HUES48 (cell line): ENCODE data around the gene TWIST2.

Experiments used
- H3K27ac ChIP-seq: one replicate; pipeline ENCODE4 v1.7.0; 2013; ENCODE audit warnings: low read depth, low read length, inconsistent platforms
- H3K27me3 ChIP-seq: 2 replicates; pipeline ENCODE4 v1.6.1; 2013; ENCODE audit warnings: mild to moderate bottlenecking, low read length; ENCODE audit not compliant: control insufficient read depth, insufficient read depth
- H3K36me3 ChIP-seq: 2 replicates; pipeline ENCODE4 v1.6.1; 2013; ENCODE audit warnings: low read length; ENCODE audit not compliant: control insufficient read depth, insufficient read depth
- H3K4me1 ChIP-seq: 2 replicates; pipeline ENCODE4 v1.6.1; 2013; ENCODE audit warnings: mild to moderate bottlenecking, low read length; ENCODE audit not compliant: control insufficient read depth, insufficient read depth
- H3K4me3 ChIP-seq: 2 replicates; pipeline ENCODE4 v1.5.1; 2013; ENCODE audit warnings: mild to moderate bottlenecking, low read depth, low read length
- H3K9ac ChIP-seq: 2 replicates; pipeline ENCODE4 v1.6.1; 2013; ENCODE audit warnings: mild to moderate bottlenecking, low read depth, low read length, moderate library complexity
- H3K9me3 ChIP-seq: 2 replicates; pipeline ENCODE4 v1.6.1; 2013; ENCODE audit warnings: low read length; ENCODE audit not compliant: control insufficient read depth, insufficient read depth

Gene TWIST2

GRCh38 chr2:238881353-238882081, 33.6 kb downstream of the TWIST2 start:
- no peaks in the 10 kb centered on the region for H3K27me3 ChIP-seq
- H3K9me3 ChIP-seq: no peaks in the 10 kb centered on the region
- no peak overlapping the region for H3K27ac ChIP-seq
- no peak overlapping the region for H3K9ac ChIP-seq
- H3K36me3 ChIP-seq: no peaks in the 10 kb centered on the region
- no peak overlapping the region for H3K4me3 ChIP-seq
- no peaks in the 10 kb centered on the region for H3K4me1 ChIP-seq

- H3K27ac ChIP-seq: no peak overlapping the region
Observed at GRCh38 chr2:238882082-238882755, 34.3 kb downstream of the TWIST2 start.

DNA sequence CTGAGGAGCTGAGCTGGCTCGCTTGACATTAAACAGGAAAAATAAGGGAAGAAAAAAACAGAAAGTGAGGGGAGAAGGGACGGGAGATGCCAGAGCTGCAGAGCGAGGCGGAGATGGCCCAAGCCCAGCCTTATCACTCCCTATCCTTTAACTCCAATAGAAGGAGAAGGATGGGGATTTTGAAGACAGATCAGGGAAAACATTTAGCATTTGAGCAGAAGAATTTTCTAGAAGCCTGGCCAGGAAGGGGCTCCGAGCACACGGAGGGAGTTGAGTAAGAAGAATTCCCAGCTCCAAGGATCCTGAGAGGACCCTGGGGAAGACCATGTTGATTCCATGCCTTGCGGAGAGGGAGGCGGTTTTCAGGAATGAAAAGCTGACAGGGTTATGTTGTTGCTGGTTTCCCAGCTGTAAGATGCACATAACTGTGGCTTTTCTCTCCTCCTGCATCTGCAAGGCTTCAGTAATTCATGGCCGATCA, 35.6 kb downstream of the TWIST2 start:
- Histone ChIP-seq H3K9me3 (no peaks in the 10 kb centered on the region), H3K27me3 (no peaks in the 10 kb centered on the region), H3K9ac (no peak overlapping the region), H3K36me3 (no peaks in the 10 kb centered on the region), H3K4me3 (no peak overlapping the region), H3K4me1 (no peaks in the 10 kb centered on the region), H3K27ac (no peak overlapping the region)

More at GRCh38 chr2:238882082-238882755, 34.3 kb downstream of the TWIST2 start:
- Histone ChIP-seq H3K4me3 (no peak overlapping the region), H3K9ac (no peak overlapping the region), H3K9me3 (no peaks in the 10 kb centered on the region), H3K27me3 (no peaks in the 10 kb centered on the region), H3K36me3 (no peaks in the 10 kb centered on the region), H3K4me1 (no peaks in the 10 kb centered on the region)

GRCh38 chr2:238884122-238884811, 36.4 kb downstream of the TWIST2 start:
- Histone ChIP-seq H3K9ac (no peak overlapping the region), H3K36me3 (no peaks in the 10 kb centered on the region), H3K27me3 (no peaks in the 10 kb centered on the region)

GRCh38 chr2:238884812-238885408, 37.0 kb downstream of the TWIST2 start:
- Histone ChIP-seq H3K36me3 (no peaks in the 10 kb centered on the region), H3K9me3 (no peaks in the 10 kb centered on the region), H3K27ac (no peak overlapping the region), H3K27me3 (no peaks in the 10 kb centered on the region), H3K4me1 (no peaks in the 10 kb centered on the region), H3K9ac (no peak overlapping the region), H3K4me3 (no peak overlapping the region)

More at GRCh38 chr2:238884122-238884811, 36.4 kb downstream of the TWIST2 start:
- Histone ChIP-seq H3K9me3 (no peaks in the 10 kb centered on the region), H3K27ac (no peak overlapping the region), H3K4me1 (no peaks in the 10 kb centered on the region), H3K4me3 (no peak overlapping the region)

GRCh38 chr2:238886453-238887094, 38.7 kb downstream of the TWIST2 start:
- Histone ChIP-seq H3K9me3 (no peaks in the 10 kb centered on the region), H3K36me3 (no peaks in the 10 kb centered on the region), H3K4me1 (no peaks in the 10 kb centered on the region), H3K4me3 (no peak overlapping the region), H3K9ac (no peak overlapping the region), H3K27ac (no peak overlapping the region), H3K27me3 (no peaks in the 10 kb centered on the region)

DNA sequence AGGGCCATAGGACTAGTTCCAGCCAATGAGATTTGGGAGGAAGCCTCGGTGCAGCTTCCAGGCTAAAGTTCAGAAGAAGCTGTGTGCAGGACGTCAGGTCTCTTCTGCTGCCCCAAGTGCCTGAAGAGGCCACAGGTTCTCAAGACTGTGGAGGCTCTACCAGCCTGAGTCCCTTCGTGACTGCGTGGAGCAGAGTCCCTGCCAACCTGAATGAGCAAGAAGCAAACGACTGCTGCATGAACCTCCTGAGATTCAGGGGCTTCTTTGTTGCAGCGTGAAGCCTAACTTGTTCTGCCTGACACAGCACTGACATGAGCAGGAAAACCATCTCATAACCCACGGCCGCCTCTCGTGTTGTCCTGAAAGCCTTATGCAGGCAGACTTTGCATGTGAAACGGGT, 39.7 kb downstream of the TWIST2 start:
- H3K27me3 ChIP-seq: no peaks in the 10 kb centered on the region
- H3K9ac ChIP-seq: no peak overlapping the region
- no peak overlapping the region for H3K27ac ChIP-seq
- H3K36me3 ChIP-seq: no peaks in the 10 kb centered on the region
- no peaks in the 10 kb centered on the region for H3K9me3 ChIP-seq
- H3K4me3 ChIP-seq: no peak overlapping the region
- no peaks in the 10 kb centered on the region for H3K4me1 ChIP-seq

GRCh38 chr2:238888781-238889180, 40.9 kb downstream of the TWIST2 start:
- Histone ChIP-seq H3K9me3 (no peaks in the 10 kb centered on the region), H3K4me1 (no peaks in the 10 kb centered on the region), H3K4me3 (no peak overlapping the region), H3K27me3 (no peaks in the 10 kb centered on the region), H3K9ac (no peak overlapping the region), H3K27ac (no peak overlapping the region), H3K36me3 (no peaks in the 10 kb centered on the region)

- no peak overlapping the region for H3K27ac ChIP-seq
- no peak overlapping the region for H3K9ac ChIP-seq
- no peaks in the 10 kb centered on the region for H3K27me3 ChIP-seq
- H3K4me3 ChIP-seq: no peak overlapping the region
- H3K9me3 ChIP-seq: no peaks in the 10 kb centered on the region
- no peaks in the 10 kb centered on the region for H3K36me3 ChIP-seq
- H3K4me1 ChIP-seq: no peaks in the 10 kb centered on the region; the same call in 1 of the 2 replicates
Observed at GRCh38 chr2:238890131-238890530, 42.2 kb downstream of the TWIST2 start.

DNA sequence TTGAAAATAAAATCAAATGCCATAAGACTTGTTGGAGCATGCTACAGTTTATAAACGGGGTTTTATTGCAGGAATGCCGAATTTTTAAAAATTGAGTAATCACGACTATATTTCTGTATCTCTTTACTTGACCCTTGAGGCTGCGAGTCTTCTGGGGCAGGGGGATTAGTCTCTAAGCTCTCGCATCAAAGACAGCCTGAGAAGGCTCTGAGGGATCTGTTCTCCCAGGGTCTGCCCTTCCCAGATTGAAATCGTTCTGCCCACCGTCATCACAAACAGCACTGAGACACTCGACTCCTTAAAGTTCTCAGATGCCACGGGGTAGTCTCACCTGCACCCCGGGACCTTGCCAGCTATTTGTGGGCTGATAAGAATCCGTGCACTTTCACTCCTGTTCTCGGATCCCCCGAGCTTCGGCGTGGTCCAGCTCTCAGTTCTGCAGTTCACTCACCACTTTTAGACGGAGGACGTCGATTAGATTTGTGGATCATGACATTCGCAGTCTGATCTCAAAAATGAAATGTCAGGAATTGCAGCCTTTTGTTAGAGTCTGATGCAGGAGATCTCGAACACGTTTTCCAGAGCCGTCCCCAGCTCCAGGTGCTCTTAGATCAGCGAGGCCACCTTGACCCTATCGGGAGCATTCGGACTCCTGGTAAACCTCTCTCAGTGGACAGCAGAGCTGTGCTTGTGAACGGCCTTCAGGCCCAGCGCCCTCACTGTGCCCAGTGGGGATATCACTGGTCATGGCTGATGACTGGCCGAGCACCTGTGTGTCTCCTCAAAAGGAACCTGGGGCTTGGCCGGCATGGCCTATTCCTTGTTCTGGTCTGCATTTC, 43.0 kb downstream of the TWIST2 start:
- no peak overlapping the region for H3K9ac ChIP-seq
- H3K9me3 ChIP-seq: no peaks in the 10 kb centered on the region
- H3K4me3 ChIP-seq: no peak overlapping the region
- H3K27ac ChIP-seq: no peak overlapping the region
- H3K36me3 ChIP-seq: no peaks in the 10 kb centered on the region
- H3K27me3 ChIP-seq: no peaks in the 10 kb centered on the region
- H3K4me1 ChIP-seq: peaks cover 7% of the 10 kb centered on the region
